Body of pancreas (tissue), 4 donors: ENCODE data around the gene TRNP1.

ENCODE experiments used
- POLR2A ChIP-seq, 3 donors: fragments of 450-650 bp; IDR thresholded peaks; one replicate each; pipeline ENCODE4 v1.6.1; 2016; ENCODE audit warnings: antibody characterized with exemption in 3 of 3, mild to moderate bottlenecking in 2 of 3
- TF ChIP-seq, protein P1 (sequence below), 7 experiments: fragments of 450-650 bp in 4 of 7; fragments of 200-600 bp in 3 of 7; sonication (generic) in 3 of 7; IDR thresholded peaks; one replicate each; pipeline ENCODE4 v1.5.1; 2016 to 2019; ENCODE audit warnings: antibody characterized with exemption in 7 of 7

GRCh38 chr1:27004471-27005165, 11.1 kb downstream of the TRNP1 start:
- TF ChIP-seq, protein P1, sequence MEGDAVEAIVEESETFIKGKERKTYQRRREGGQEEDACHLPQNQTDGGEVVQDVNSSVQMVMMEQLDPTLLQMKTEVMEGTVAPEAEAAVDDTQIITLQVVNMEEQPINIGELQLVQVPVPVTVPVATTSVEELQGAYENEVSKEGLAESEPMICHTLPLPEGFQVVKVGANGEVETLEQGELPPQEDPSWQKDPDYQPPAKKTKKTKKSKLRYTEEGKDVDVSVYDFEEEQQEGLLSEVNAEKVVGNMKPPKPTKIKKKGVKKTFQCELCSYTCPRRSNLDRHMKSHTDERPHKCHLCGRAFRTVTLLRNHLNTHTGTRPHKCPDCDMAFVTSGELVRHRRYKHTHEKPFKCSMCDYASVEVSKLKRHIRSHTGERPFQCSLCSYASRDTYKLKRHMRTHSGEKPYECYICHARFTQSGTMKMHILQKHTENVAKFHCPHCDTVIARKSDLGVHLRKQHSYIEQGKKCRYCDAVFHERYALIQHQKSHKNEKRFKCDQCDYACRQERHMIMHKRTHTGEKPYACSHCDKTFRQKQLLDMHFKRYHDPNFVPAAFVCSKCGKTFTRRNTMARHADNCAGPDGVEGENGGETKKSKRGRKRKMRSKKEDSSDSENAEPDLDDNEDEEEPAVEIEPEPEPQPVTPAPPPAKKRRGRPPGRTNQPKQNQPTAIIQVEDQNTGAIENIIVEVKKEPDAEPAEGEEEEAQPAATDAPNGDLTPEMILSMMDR (IDR thresholded peaks at IDR 0.05): no peak
- TF ChIP-seq POLR2A (IDR thresholded peaks at IDR 0.05): no peak
